Neural progenitor cell (in vitro differentiated cells): ENCODE results near the gene OR10G3.

Source experiments
- EZH2 ChIP-seq: fragments of 200-600 bp; sonication (generic); IDR thresholded peaks from 2 replicates; pipeline ENCODE4 v1.6.1; 2017; ENCODE audit warnings: antibody characterized with exemption, mild to moderate bottlenecking, moderate library complexity
- EZH2phosphoT487 ChIP-seq: fragments of 200-600 bp; sonication (generic); IDR thresholded peaks from 2 replicates; pipeline ENCODE4 v1.6.1; 2017; ENCODE audit warnings: antibody characterized with exemption
- TF ChIP-seq, protein P1 (sequence below): fragments of 200-600 bp; sonication (generic); IDR thresholded peaks from 2 replicates; pipeline ENCODE4 v1.5.1; 2017; ENCODE audit warnings: antibody characterized with exemption, mild to moderate bottlenecking

DNA sequence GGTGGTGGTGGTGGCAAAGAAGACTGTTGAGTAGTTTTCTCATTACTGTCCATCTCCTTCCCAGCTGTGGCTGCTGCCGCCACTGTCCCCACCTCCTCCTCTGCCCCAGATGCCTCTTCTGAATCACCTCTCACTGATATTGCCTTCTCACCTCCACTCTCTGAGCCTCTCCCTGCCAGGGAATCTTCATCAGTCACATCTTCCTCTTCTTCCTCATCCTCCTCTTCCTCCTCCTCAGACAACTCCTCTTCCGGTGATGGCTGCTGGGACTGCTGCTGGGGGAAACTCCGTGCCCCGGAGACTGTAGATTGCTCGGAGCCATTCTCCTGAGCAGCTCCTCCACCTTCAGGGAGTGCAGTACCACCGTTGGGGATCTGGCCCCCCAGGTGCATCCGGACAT is 56.7 kb downstream of the OR10G3 start:
- TF ChIP-seq, protein P1, sequence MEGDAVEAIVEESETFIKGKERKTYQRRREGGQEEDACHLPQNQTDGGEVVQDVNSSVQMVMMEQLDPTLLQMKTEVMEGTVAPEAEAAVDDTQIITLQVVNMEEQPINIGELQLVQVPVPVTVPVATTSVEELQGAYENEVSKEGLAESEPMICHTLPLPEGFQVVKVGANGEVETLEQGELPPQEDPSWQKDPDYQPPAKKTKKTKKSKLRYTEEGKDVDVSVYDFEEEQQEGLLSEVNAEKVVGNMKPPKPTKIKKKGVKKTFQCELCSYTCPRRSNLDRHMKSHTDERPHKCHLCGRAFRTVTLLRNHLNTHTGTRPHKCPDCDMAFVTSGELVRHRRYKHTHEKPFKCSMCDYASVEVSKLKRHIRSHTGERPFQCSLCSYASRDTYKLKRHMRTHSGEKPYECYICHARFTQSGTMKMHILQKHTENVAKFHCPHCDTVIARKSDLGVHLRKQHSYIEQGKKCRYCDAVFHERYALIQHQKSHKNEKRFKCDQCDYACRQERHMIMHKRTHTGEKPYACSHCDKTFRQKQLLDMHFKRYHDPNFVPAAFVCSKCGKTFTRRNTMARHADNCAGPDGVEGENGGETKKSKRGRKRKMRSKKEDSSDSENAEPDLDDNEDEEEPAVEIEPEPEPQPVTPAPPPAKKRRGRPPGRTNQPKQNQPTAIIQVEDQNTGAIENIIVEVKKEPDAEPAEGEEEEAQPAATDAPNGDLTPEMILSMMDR: no peak
- TF ChIP-seq EZH2: no peak
- no peak for TF ChIP-seq EZH2phosphoT487
